ENCODE measurements around the gene LMBRD1.
"Not testable (repeated sequence)": the region's sequence is repeated elsewhere in the genome, so short reads cannot be mapped to it uniquely, and the experiment has no call there.

GRCh38 chr6:69666779-69667178 is 130.0 kb downstream of the LMBRD1 start:
- not testable (repeated sequence) for TF ChIP-seq YY1 (IDR thresholded peaks at IDR 0.05; ENCODE audit: insufficient read depth, insufficient read length); ZNF274 (IDR thresholded peaks at IDR 0.05; ENCODE audit: low read depth, low read length); SUZ12 (IDR thresholded peaks at IDR 0.05; ENCODE audit: extremely low read depth, insufficient read depth, insufficient read length)

Measured in NT2/D1 (cell line).